ENCODE measurements around the gene FBXL2.
"Not testable (repeated sequence)": the region's sequence is repeated elsewhere in the genome, so short reads cannot be mapped to it uniquely, and the experiment has no call there.

The FBXL2 gene

GRCh38 chr3:33420966-33421365 lies 143.7 kb downstream of the FBXL2 start:
- H3K4me3 ChIP-seq (replicated peaks; ENCODE audit: low read depth, low read length), result no peak overlapping the region
- DNase-seq (ENCODE audit: extremely low read depth, low read depth), result no peak
- TF ChIP-seq CTCF (IDR thresholded peaks at IDR 0.05; ENCODE audit: low read depth, low read length, missing control alignments), result no peak

GRCh38 chr3:33424606-33425452 lies 147.6 kb downstream of the FBXL2 start:
- no peak overlapping the region for H3K4me3 ChIP-seq (replicated peaks; ENCODE audit: low read depth, low read length)
- no peak for DNase-seq (ENCODE audit: extremely low read depth, low read depth)
- no peak for TF ChIP-seq CTCF (IDR thresholded peaks at IDR 0.05; ENCODE audit: low read depth, low read length, missing control alignments)

- H3K4me3 ChIP-seq (replicated peaks; ENCODE audit: low read depth, low read length), result no peak overlapping the region
- TF ChIP-seq CTCF (IDR thresholded peaks at IDR 0.05; ENCODE audit: low read depth, low read length, missing control alignments), result no peak
- no peak for DNase-seq (ENCODE audit: extremely low read depth, low read depth)
Measured at GRCh38 chr3:33425453-33425852, 148.2 kb downstream of the FBXL2 start.

- H3K4me3 ChIP-seq (replicated peaks; ENCODE audit: low read depth, low read length), result no peak overlapping the region
- DNase-seq (ENCODE audit: extremely low read depth, low read depth), result no peak
- no peak for TF ChIP-seq CTCF (IDR thresholded peaks at IDR 0.05; ENCODE audit: low read depth, low read length, missing control alignments)
Measured at GRCh38 chr3:33426068-33426467, 148.8 kb downstream of the FBXL2 start.

- H3K4me3 ChIP-seq (replicated peaks; ENCODE audit: low read depth, low read length), result no peak overlapping the region
- TF ChIP-seq CTCF (IDR thresholded peaks at IDR 0.05; ENCODE audit: low read depth, low read length, missing control alignments), result no peak
- DNase-seq (ENCODE audit: extremely low read depth, low read depth), result no peak
Measured at GRCh38 chr3:33426630-33427317, 149.5 kb downstream of the FBXL2 start.

- no peak for DNase-seq (ENCODE audit: extremely low read depth, low read depth)
- H3K4me3 ChIP-seq (replicated peaks; ENCODE audit: low read depth, low read length), result no peak overlapping the region
- TF ChIP-seq CTCF (IDR thresholded peaks at IDR 0.05; ENCODE audit: low read depth, low read length, missing control alignments), result no peak
Measured at GRCh38 chr3:33428734-33429133, 151.5 kb downstream of the FBXL2 start.

GRCh38 chr3:33429306-33429705 lies 152.1 kb downstream of the FBXL2 start:
- not testable (repeated sequence) for H3K4me3 ChIP-seq (replicated peaks; ENCODE audit: low read depth, low read length); DNase-seq (ENCODE audit: extremely low read depth, low read depth)

All from HFF-Myc (cell line).